ENCODE measurements around the gene CUTC.
"Not testable (repeated sequence)": the region's sequence is repeated elsewhere in the genome, so short reads cannot be mapped to it uniquely, and the experiment has no call there.

CUTC gene

DNA sequence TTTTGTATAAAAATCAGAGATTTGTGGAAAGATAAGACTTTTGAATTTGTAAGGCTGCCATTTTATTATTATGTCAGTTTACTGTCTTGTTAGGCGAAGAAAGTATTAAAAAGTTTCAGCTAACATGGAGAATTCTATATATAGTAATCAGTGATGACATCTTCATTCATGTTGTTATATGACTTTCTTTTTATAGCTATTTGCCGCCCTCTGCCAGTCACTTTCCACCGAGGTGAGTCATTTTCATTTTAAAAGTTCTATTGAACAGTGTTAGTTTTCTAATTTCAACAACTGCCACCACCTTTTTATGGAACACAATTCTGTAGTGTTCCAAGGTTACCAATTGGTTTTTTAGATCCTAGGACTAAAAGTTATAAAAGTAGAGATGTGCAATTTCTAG lies 11.8 kb downstream of the CUTC start:
- no peak for DNase-seq

DNA sequence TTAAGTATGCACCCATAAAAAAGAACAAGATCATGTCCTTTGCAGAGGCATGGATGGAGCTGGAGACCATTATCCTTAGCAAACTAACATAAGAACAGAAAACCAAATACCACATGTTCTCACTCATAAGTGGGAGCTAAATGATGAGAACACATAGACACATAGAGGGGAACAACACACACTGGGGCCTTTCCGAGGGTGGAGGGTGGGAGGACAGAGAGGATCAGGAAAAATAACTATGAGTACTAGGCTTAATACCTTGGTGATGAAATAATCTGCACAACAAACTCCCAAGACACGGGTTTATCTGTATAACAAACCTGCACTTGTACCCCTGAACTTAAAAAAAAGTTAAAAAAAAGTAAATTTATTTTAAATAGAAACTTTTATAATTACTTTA lies 14.1 kb downstream of the CUTC start:
- not testable (repeated sequence) for DNase-seq

DNA sequence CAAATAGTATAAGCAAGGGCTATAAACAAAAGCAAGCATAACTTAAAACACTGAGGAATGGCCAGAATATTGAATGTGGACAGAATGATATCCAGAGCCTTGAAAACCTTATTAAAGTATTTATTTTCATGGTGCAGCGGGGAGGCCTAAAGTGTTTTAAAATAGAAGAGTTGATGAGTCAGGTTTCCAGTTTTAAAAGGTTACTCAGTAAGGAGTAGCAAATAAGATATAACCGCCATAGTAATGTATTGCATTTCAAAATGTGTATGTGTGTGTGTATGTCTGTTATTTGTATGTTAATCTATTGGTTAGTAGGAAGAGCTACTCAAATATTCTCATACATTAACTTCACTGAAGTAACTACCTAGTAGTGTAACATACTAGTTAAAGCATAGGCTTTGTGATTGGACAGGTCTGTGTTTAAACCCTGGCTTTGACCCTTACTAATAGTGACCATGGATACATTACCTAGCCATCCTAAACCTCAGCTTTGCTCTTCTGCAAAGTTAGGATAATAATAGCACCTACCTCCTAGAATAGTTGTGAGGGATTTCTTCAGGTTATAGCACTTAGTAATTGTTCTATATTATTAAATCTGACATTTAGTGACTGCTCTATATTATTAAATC lies 16.9 kb downstream of the CUTC start:
- no peak for DNase-seq

DNA sequence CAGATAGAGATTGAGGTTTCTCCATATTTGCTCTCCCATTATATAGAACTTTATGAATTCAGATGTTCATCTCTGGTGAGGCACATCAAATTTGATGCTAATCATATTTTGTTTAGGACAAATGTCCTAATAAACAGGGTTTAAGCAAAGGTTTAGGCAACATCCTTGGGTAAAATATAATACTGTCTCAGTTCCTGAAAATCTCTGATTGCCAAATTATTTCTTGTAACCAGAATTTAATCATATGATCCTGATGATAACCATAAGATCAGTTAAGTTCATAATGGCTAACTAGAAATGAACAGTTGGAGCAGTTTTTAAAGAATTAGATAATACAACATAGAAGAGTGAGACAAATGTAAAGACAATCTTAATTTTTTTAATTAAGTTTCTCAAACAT lies 18.6 kb downstream of the CUTC start:
- no peak for DNase-seq

DNA sequence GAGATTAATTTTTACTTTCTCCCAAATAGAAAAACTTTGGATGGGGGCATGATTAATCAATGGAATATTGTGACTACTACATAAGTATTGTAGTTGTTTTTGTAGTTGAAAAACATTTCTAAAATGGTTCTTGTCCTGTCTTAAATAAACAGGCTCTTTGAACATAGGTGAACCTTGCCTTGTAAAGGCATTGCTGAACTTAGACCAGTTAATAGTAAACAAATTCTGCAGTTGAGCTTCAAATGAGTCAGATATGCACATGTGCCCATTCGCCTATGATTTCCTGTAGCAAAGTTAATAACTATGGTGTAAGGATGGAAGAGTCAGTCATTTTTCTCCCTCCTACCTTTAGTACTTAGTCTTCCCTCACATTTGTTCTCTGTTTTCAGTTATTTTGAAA lies 22.6 kb downstream of the CUTC start:
- DNase-seq: no peak

DNA sequence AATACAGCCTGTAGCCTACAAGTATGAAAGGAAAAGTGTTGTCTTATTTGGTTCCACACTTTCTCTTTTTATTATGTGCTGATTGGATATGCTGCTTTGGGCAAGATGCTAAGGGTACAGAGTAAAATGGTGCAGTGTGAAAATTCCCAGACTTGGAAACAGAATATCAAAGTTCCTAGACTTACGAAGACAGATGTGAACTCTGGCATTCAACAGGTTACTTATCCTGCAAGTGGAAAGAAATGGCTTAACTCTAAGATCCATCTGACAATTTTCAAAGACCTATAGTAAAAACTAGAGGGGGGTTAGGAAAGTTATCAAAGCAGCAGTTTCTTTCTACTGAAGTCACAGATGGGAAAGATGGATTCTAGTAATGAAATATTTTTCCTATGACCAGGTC lies 24.1 kb downstream of the CUTC start:
- DNase-seq: no peak

DNA sequence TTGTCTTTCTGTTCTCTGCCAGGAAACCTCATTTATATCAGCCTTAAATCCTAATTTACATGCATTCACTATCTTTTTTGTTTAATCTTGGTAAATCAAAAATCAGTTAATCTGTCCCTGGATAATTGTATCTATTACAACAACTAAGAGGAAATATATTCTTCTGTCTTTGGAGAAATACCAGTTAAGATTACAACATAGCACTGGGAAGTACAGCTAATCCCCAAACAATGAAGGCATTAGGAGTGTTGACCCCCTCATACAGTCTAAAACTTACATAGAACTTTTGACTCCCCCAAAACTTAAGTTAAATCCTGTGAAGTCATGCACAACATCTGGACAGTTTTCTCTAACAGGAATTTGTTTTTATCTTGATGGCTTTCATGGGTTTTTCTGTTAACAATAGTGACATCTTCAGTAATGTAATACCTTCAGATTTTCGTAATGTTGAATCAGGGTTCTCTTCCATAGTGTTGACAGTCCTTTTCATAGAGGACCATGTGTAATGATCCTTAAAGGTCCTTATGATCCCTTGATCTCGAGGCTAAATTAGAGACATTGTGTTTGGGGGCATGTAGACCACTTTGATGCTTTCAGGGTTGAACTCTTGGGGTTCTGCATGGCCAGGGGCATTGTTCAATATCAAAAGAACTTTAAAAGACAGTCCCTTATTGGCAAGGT lies 26.3 kb downstream of the CUTC start:
- DNase-seq: no peak

DNA sequence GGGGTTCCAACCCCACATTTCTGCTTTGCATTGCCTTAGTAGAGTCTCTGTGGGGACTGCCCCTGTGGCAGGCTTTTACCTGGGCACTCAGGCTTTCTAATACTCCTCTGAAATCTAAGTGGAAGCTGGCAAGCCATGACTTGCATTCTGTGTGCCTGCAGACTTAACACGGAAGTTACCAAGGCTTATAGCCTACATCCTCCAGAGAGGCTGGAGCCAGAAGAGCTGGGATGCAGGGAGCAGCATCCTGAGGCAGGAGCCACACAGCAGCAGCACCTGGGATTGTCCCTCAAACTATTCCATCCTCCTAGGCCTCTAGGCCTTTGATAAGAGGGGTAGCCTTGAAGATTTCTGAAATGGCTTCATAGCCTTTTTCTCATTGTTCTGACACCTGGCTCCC lies 28.3 kb downstream of the CUTC start:
- DNase-seq: no peak

DNA sequence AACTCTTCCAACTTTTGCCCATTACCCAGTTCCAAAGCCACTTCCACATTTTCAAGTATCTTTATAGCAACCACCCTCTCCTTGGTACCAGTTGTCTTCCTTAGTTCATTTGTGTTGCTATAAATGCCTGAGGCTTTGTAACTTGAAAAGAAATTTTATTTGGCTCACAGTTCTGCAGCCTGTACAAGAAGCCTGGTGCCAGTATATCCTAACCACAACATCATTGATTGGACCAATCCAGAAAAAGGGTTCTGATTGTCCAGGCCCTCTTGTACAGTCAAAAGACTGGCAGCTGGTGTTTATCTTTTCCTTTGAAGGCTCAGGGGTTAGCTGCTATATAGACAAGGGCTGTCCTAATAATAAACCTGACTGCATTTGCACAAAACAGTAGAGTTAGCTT lies 29.3 kb downstream of the CUTC start:
- no peak for DNase-seq

DNA sequence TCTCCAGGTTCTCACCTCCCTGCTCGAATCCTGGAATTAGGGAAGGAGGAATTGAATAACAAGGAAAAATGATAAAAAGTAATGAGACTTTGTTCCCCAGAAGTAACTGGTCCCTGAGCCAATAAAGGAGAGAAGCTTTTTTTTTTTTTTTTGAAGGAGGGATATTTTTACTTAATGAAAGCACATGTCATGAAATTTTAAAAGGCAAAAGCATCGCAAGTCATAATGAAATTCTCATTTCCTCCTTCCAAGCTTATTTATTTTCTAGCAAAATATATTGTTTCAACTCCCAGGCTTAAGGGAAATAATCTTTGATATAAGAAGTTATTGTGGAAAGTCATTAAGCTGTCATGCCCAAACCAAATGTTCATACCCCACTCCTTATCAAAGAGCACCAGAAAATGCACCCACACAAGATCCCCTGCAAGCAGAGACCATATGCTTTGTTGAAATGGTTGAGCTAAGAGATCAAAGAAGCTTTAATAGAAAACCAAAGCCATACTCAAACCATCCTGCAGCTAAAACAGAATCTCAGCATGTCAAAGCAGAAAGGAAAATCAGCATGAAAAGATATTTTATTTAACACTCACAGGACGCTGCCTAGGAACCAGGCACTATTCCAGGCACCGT lies 33.8 kb downstream of the CUTC start:
- DNase-seq: no peak

DNA sequence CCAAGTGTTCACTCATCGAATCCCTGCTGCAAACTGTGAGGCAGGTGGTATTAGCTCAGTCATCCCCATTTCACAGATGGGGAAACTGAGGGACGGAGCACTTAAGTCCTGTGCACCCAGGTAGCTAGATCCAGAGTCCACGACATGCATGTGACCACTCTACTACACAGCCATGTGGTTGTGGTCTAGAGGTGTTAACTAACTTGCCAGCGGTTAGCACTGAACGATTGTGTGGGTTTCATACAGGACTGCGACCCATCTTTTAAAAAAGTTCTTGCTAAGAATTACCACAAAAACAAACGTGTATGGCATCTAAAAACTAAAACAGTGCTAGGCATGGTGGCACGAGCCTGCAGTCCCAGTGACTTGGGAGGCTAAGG lies 34.3 kb downstream of the CUTC start:
- DNase-seq: no peak

DNA sequence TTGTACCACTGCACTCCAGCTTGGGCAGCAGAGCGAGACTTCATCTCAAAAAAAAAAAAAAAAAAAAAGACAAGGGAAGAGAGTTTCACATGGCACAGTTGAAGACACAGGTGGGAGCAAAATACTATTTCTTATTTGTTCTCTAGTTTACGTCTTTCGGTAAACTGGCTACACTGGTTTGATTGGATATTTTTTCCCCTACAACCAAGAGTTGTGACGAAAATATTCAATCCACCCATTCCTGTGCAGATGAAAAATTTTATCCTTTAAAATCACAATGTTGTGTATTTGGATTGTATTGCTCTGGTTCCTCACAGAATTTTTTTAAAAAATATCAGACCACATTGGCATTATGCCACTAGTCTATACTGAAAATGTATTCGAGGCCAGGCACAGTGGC lies 35.9 kb downstream of the CUTC start:
- no peak for DNase-seq

DNA sequence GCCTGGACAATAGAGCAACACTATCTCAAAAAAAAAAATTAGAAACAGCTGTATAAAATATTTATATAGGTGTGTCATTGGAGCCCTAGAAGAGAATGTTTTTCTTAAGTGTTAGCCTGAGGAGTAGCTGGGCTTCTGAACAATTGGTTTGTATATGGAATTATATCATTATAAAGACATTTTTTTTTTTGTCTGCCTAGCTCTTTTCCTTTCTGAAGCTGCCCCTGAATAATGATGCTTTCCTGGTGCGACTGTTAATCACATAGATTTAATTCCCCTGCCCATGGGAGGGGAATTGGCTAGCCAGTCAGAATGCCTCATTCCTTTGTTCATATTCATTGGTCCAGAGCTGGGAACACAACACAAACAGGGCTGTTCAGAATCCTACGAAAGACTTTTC lies 36.5 kb downstream of the CUTC start:
- DNase-seq: no peak

DNA sequence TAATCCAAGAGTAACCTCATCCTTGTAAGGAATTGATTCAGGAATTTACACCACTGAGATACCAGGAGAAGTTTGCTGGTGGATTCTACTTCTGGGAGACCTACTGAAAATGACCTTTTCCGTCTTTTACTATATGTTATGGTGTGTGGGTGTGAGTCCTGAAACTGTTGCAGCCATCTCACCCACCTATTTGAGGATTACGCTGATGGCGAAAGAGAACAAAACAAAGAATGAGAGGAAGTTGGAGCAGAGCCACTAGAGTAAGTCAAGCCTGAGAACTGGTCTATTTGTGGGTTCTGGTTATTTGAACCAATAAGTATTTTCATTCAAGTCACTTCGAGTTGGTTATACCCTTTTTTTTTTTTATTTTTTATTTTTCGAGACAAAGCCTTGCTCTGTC lies 37.7 kb downstream of the CUTC start:
- DNase-seq: no peak

DNA sequence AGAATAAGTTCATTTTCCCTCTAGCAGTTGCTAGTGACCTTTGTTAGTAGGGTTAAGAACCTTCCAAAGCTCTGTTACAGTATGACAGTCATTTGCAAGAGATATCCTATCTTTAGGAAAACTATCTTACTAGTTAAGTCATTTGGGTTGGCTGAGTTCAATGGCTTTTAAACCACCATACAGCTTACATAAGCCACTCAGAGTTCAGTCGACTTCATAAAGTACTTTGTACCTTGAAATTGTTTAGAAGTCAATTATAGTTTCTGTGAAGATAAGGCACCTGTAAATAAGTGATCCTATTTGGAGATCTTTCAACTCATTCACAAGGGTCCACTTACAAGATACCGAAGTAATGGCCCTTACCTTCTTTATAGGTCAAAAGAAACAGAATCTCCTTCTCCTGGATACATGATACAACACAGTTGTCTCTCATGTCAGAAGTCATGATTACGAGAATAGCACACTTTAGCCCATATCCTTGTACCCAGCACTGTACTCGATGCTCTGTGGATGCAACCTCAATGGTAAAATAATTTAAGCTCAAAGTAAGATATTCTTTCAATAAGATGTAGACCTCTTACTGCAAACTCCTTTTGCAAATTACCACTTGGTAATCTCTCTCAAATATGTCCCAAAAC lies 38.5 kb downstream of the CUTC start:
- DNase-seq: no peak

DNA sequence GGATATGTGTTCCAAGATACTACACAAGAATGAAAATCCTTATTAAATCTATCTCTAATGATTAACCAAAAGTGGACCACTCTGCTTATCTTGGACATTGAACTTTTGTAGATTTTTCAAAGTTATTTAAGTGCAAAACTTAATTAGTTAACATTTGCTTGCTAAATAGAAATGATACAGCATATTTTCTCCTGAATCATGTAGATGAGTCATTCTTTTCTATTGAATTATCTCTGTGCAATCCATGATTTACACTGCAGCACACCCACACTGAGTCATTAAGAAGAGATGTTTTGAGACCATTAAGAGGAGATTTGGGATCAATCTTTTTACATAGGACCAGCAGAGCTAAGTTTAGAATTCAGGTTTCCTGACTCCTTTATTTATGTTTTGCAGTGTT lies 43.8 kb downstream of the CUTC start:
- no peak for DNase-seq

DNA sequence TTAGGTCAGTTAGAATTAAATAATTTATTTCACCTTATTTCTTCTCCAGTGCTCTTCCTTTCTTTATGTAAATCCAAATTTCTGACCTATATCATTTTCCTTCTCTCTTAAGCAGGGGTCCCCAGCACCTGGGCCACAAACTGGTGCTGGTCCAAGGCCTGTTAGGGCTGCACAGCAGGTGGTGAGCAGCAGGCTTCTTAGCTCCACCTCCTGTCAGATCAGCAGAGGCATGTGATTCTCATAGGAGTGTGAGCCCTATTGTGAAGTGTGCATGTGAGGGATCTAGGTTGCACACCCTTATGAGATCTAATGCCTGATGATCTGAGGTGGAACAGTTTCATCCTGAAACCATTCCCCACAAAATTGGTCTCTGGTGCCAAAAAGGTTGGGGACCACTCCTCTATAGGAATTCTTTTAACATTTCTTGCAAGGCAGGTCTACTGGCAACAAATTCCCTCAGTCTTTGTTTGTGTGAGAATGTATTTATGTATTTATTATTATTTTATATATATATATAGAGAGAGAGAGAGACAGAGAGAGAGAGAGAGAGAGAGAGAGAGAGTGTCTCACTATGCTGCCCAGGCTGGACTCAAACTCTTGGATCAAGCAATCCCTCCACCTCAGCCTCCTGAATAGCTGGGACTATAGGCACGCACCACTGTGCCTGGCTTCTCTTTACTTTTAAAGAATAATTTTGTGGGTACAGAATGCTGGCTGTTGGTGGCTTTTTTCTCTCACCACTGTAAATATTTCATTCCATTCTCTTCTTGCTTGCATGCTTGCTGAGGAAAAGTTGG lies 46.1 kb downstream of the CUTC start:
- no peak for DNase-seq

DNA sequence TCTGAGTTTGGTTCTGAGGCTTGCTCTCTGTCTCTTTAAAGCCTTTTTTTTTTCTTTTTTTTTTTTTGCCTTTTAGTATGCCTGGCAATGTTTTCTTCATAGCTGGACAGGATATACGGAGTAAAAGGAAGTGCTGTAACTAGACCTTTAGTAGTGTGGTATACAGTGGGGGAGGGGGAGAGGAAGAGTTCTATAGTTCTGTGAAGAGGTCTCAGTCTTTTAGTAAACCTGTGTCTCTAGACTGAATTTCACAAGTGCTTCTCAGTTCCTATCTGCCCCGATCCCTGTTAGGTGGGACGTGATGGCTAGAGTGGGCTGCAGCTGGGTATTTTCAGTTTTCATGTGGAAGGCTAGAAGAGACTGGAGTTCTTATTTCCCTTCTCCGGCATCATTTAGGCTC lies 47.3 kb downstream of the CUTC start:
- DNase-seq: no peak

DNA sequence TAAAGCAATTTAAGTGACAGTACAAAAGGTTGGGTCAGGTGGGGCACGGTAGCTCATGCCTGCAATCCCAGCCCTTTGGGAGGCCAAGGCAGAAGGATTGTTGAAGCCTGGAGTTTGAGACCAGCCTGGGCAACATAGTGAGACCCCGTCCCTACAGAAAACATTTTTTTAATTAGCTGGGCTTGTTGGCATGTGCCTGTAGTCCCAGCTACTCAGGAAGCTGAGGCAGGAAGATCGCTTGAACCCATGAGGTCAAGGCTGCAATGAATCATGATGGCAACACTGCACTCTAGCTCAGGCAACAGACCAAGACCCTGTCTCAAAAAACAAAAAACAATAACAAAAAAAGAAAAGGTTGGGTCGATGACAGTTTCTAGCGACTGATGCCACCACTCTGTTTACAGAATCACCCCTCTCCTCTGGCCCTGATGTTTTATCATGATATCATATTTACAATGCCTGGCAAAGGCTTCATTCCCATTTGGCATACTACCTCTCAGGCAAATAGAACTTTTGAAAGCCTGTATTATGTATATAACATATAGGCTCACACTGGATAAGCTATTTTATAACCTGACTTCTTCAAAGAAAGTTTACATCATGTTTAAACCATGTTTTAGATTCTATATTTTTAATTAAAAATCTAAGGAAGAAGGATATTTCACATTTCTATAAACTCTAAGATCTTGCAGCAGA lies 49.8 kb downstream of the CUTC start:
- DNase-seq: no peak

DNA sequence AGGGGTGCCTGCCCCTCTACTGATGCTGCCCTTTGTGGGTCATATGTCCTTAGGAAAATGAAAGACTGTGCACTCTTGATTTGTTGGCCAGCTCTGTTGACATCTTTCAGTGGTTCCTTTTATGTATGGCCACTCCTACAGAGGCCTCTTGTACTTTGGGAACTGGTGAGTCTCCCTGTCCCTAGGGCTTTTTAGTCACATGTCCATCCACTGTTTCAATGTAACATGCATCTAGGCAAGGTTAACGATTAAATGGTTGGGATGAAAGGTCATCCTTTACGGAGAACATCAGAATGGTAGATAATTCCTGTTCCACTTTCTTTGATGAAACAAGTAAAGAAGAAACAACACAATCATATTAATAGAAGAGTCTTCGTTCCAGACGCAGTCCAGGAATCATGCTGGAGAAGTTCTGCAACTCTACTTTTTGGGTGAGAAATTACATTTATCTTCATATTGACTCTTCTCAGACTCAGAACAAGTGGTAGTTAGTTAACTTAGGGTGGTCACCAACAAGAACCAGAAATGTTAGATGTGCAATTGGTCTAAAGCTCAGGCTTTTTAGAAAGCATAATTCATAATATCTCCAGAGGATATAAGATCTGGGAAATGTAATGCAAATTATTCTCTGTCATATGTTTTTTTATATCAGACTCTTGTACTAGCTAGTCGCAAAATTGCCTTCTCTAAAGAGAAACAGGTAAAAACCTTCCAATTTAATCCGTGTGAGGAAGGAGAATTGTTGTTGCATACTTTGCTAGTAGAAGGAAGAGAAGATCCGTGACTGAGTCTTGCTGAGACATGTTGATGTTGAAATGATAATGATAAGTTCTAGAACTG lies 50.6 kb downstream of the CUTC start, which contains the start of gene ABCC2:
Gene ABCC2, plus strand, starts transcription at position 194 of the 840 bp plus-strand sequence. Its CDS starts 205 bp downstream, at position 399.
- no peak for DNase-seq

DNA sequence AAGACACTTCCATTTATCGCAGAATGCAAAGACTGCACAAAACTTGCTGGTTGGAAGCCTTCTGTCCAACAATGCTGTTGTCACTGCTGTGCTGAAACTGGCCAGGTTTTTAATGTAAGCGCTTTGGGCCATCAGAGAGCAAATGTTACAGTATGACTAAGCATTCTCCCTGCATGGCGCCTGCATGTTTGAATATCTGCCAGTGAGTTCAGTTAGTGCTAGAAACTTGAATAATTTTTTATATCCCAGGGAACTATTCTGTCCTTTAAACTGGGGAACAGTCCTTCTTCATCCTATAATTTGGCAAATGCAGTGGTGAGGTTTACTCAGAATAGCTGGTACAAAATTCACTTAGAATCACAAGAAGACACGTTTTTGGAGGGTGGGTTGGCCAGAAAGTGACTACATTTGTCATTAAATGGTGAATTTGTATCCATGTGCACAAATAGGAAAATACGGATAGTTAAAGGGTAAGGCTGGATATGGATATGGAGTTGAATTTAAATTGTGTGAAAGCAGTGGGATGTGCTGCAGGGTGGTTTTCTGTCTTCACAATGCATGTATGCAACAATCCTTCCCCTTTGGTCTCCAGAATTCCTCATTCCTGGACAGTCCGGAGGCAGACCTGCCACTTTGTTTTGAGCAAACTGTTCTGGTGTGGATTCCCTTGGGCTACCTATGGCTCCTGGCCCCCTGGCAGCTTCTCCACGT lies 52.1 kb downstream of the CUTC start:
- DNase-seq: no peak
